Lower leg skin (tissue), 3 donors: ENCODE results near the gene TMTC2.

Source experiments
- CTCF ChIP-seq, 3 donors: fragments of 450-650 bp; IDR thresholded peaks; one replicate each; pipeline ENCODE4 v1.5.1; 2016; ENCODE audit warnings: antibody characterized with exemption in 3 of 3, mild to moderate bottlenecking in 3 of 3, moderate library complexity in 2 of 3
- POLR2A ChIP-seq, 2 donors: fragments of 450-650 bp; IDR thresholded peaks; one replicate each; pipeline ENCODE4 v1.6.1; 2016 to 2017; ENCODE audit warnings: antibody characterized with exemption in 2 of 2, mild to moderate bottlenecking in 1 of 2, moderate library complexity in 1 of 2

- no peak for TF ChIP-seq CTCF (IDR thresholded peaks at IDR 0.05)
- no peak for TF ChIP-seq POLR2A (IDR thresholded peaks at IDR 0.05)
Observed at GRCh38 chr12:83015390-83016217, 328.9 kb downstream of the TMTC2 start.
